Activated naive CD4-positive, alpha-beta T cell treated with anti-CD3 and anti-CD28 coated beads for 36 hours (primary cell): Measurements from ENCODE around the gene NKD1. TPM values are rescaled to one million over a fixed set of nuclear protein-coding genes. Genes with fewer than 3 reads are reported as not detected.
"Not testable (repeated sequence)": the region's sequence is repeated elsewhere in the genome, so short reads cannot be mapped to it uniquely, and the experiment has no call there.

Experiments used
- CTCF ChIA-PET: fragments of 350-600 bp; sonication (Branson Sonifier 250); formaldehyde crosslinking; loops from one replicate; lab custom pipeline; 2021; ENCODE audit warnings: antibody characterized with exemption; lab: Charles Lee
- DNase-seq: peaks from one replicate; pipeline ENCODE4 v3.0.0-alpha.2; 2020
- H3K27ac Mint-ChIP-seq: one replicate; pipeline ENCODE4 v1.8.0; 2021; ENCODE audit warnings: mild to moderate bottlenecking, mixed read lengths
- H3K27me3 Mint-ChIP-seq: one replicate; pipeline ENCODE4 v1.8.0; 2021; ENCODE audit warnings: low read depth, mixed read lengths
- H3K36me3 Mint-ChIP-seq: one replicate; pipeline ENCODE4 v1.8.0; 2021; ENCODE audit warnings: low read depth, mixed read lengths
- H3K4me1 Mint-ChIP-seq: one replicate; pipeline ENCODE4 v1.8.0; 2021; ENCODE audit warnings: low read depth, mixed read lengths
- H3K4me3 Mint-ChIP-seq: one replicate; pipeline ENCODE4 v1.8.0; 2021; ENCODE audit warnings: mild to moderate bottlenecking, moderate library complexity, mixed read lengths
- H3K9me3 Mint-ChIP-seq: one replicate; pipeline ENCODE4 v1.8.0; 2021; ENCODE audit warnings: mixed read lengths
- intact Hi-C: fragments of 100-400 bp; cut with micrococcal nuclease; formaldehyde crosslinking; loops from one replicate; pipeline ENCODE4 v1.15.1; 2023
- total RNA-seq, 2 experiments: library from RNA; stranded (reverse); gene quantifications; one replicate each; pipeline ENCODE4 v1.2.3, GENCODE V29; 2021

NKD1 gene
- total RNA-seq, 2 experiments from 2014 or later = 2.6 to 3.2 TPM

DNA sequence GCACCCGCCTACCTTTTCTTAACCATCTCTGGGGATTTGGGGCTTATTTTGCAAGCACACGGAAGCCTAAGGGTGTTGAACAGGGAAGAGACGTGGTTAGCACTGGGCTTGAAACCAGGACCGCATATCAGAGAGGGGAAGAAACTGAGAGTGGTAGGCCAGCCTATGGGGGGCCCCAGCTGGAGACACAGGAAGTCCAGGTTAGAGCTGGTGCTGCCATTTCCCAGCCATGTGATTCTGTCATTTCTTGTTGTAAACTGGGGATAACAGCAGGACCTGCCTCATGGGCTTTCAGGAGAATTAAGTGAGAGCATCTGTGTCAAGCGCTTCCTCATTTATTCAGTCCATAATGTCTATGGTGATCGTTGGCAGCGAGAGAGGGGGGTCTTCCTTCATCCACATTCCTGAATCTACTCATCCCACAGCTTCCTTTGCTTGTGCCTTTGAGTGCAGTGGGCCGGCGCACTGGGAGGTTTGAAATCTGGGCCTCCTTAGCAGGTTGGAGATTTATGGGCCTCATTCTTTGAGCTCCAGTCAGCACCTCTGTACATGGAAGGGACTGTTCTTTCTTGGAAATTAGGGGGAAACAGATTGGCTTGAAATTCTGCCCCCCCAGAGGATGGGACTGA, 20.1 kb downstream of the NKD1 start:
- no peak overlapping the region for H3K27ac Mint-ChIP-seq
- no peak overlapping the region for H3K4me3 Mint-ChIP-seq
- no peak for DNase-seq
- no peaks in the 10 kb centered on the region for H3K36me3 Mint-ChIP-seq
- intact Hi-C loops = no loop called here
- H3K27me3 Mint-ChIP-seq = no peaks in the 10 kb centered on the region
- H3K4me1 Mint-ChIP-seq = peaks cover 16% of the 10 kb centered on the region
- H3K9me3 Mint-ChIP-seq = no peaks in the 10 kb centered on the region
- CTCF ChIA-PET = interaction anchor here (0.6 to 0.8 kb wide), 2 partner anchors 59 to 210 kb away, joined by 3 read pairs; no protein-coding TSS in a partner anchor

DNA sequence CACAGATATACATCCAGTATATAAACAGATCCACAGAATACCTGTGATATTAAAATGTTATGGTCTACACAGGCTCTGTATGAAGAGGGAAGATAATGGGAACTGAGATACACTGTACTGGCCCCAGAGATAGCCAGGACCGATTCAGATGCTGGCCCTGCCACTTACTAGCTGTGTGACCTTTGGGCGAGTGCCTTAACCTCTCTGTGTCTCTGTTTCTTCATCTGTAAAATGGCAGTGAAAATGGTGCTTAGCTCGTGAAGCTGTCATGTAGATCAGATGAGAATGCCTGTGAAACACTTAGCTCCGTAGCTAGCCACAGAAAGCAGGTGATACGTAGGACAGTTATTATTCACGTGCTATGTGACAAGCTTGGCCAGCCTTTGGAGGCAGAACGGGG, 22.2 kb downstream of the NKD1 start:
- peaks cover 7% of the 10 kb centered on the region for H3K4me1 Mint-ChIP-seq
- H3K27me3 Mint-ChIP-seq = no peaks in the 10 kb centered on the region
- H3K36me3 Mint-ChIP-seq = no peaks in the 10 kb centered on the region
- DNase-seq = no peak
- H3K9me3 Mint-ChIP-seq = no peaks in the 10 kb centered on the region
- CTCF ChIA-PET = interaction anchor here (1.1 kb wide), 1 partner anchor 236 kb away, joined by 3 read pairs; no protein-coding TSS in a partner anchor
- H3K27ac Mint-ChIP-seq = no peak overlapping the region
- intact Hi-C loops = no loop called here
- H3K4me3 Mint-ChIP-seq = no peak overlapping the region

DNA sequence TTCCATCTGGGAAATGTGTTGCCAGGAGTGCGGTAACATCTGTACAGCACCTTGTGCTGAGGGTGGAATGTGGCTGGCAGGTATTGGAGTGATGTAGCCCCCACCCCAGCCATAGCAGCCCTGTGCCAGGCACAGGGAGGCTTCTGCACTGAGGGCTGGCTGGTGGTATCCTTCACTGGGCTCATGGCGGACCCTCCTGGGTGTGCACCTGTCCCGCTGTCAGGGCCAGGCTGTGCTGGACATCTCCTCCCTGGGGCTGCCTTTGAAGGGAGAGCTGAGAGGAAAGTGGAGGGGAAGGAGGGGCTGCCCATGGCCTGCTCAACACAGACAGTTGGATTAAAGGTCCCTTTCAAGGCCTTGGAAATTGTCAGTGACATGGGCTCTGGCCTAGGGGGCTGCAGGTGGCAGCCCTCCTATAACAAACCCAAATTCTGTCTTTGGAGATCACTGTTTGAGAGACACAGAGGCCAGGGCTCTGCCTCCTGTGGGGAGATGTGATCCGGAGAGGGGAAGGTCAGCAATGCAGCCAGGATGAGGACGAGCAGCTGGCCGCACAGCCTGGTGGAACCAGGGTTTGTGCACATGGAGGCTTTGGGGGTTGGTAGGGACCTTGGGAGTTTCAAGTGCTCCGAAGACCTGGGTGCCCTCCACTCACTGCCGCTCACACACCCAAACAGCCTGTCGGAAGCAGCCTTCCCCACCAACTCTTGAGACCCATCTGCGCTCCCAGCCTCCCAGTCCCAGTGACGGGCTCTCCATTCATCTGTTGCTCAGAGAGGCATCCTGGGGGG, 22.8 kb downstream of the NKD1 start:
- Mint-ChIP-seq H3K4me3 (no peak overlapping the region), H3K27ac (no peak overlapping the region), H3K27me3 (no peaks in the 10 kb centered on the region), H3K9me3 (no peaks in the 10 kb centered on the region), H3K36me3 (no peaks in the 10 kb centered on the region), H3K4me1 (peaks cover 7% of the 10 kb centered on the region)
- intact Hi-C loops = no loop called here
- DNase-seq = no peak
- CTCF ChIA-PET = interaction anchor here (1.1 kb wide), 1 partner anchor 235 kb away, joined by 3 read pairs; no protein-coding TSS in a partner anchor

DNA sequence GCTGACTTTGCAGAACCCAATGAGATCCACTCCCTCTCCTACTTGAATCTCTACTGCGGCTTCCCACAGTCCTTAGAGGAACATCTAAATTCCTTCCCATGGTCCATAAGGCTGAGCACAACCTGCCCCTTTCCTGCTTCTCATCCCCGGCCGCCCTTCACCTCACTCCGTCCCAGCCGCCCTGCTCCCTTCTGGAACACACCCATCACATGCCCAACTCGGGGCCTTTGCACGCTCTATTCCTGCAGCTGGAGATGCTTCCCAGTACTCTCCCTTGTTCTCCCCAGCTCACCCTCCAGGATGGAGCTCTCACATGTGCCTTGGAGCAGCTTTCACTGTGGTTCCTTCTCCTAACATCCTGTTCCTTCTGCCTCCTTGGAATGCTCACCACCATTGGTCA, 23.6 kb downstream of the NKD1 start:
- intact Hi-C loops = no loop called here
- Mint-ChIP-seq H3K4me3 (no peak overlapping the region), H3K27me3 (no peaks in the 10 kb centered on the region), H3K36me3 (no peaks in the 10 kb centered on the region), H3K9me3 (no peaks in the 10 kb centered on the region), H3K4me1 (peaks cover 7% of the 10 kb centered on the region), H3K27ac (peak overlapping the region; percentile 0)
- CTCF ChIA-PET = no interaction called here
- DNase-seq = no peak

DNA sequence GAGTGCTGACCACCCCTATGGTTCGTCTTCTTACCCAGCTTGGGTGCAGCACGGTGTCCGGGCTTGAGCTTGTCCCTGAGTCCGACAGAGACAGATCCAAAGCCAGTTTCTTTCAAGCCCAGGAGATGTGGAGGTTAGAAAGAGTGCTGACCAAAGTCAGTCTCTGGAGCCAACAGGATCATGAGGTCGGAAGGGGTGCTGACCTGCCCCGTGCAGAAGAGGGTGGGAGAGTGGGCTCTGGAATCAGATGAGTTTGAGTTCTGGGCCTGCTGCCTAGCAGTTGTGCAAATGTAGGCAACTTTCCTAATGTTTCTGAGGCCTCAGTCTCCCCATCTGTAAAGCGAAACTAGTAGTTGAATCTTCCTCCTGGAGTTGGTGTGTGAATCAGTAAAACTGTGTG, 24.5 kb downstream of the NKD1 start:
- DNase-seq = no peak
- no peak overlapping the region for H3K27ac Mint-ChIP-seq
- CTCF ChIA-PET = no interaction called here
- no peaks in the 10 kb centered on the region for H3K36me3 Mint-ChIP-seq
- no peaks in the 10 kb centered on the region for H3K9me3 Mint-ChIP-seq
- H3K27me3 Mint-ChIP-seq = no peaks in the 10 kb centered on the region
- peaks cover 5% of the 10 kb centered on the region for H3K4me1 Mint-ChIP-seq
- no peak overlapping the region for H3K4me3 Mint-ChIP-seq
- intact Hi-C loops = no loop called here

DNA sequence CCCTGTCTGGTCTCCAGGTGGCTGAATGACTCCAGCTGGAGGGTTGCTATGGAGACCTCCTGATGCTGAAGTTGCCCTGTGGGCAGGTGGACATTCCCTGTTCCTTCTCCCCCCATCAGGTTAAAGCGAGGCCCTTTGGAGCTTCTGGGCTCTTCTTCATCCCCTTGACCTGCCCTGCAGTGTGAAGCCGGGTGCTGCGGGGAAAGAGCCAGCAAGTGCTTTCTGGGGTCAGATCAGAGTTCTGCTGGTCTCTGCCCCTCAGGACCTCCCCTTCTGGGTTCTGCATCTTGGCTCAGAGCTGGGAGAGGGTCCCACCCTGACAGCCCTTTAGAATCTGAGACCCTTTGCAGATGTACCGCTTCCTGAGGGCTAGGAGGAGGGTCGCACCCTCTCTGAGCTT, 25.1 kb downstream of the NKD1 start:
- Mint-ChIP-seq H3K4me1 (no peaks in the 10 kb centered on the region), H3K27me3 (no peaks in the 10 kb centered on the region), H3K4me3 (no peak overlapping the region), H3K27ac (no peak overlapping the region), H3K9me3 (no peaks in the 10 kb centered on the region), H3K36me3 (no peaks in the 10 kb centered on the region)
- CTCF ChIA-PET = no interaction called here
- no peak for DNase-seq
- intact Hi-C loops = no loop called here

DNA sequence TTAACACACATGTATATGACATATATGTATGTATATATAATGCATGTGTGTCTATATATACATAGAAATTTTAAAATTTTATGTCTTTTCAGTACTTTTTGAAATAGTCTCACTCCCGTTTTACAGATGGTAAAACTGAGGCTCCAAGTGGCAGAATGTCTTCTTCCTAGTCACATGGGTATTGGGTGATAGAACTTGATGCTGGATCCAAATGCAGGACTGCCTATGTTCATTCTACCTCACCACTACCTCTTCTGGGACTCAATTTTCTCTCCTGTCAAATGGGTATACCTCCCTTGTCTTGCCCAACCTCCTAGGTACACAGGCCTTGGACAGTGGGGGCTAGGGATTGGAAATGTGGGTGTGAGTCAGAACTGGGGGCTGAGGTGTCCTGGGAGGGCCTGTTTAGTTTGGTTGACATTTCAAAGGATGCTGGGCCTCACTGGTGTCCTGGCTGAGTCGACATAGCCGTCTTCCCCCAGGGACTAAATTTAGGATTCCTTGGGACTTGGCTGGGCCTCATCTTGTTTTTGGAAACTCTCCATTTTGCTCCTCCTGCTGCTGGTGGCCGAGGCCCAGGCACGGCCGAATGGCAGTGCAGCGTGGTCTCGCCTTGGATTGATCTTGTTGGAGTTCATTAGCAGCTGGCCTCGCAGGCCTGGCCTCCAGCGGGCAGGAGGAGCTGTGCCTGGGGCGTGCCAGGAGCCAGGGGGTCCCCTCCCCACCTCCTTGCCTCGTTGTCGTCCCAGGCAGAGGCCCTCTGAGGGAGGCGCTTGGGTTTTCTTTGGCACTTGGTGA, 25.9 kb downstream of the NKD1 start:
- CTCF ChIA-PET = interaction anchor here (0.8 kb wide), 1 partner anchor 11 kb away, joined by 3 read pairs; no protein-coding TSS in a partner anchor

DNA sequence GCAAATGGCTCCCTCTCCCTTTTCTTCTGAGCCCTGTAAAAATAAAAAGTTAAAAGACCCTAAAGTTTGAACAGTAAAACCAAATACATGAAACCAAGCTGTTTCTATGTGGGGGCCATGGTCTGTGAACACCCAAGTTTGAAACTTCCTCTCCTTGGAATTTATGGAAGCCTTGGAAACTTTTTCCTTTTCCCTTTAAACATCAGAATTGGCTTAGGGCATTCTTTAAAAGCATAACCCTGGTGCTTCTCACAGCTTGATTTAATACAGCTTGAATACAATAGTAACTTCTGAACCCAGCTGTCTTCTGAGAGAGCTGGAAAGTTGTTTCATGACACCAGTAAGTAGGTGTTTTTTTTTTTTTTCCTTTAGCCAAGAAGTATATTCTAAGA, 26.5 kb downstream of the NKD1 start:
- Mint-ChIP-seq H3K27ac (no peak overlapping the region), H3K9me3 (peaks cover 1% of the 10 kb centered on the region), H3K27me3 (no peaks in the 10 kb centered on the region), H3K4me3 (no peak overlapping the region), H3K4me1 (no peaks in the 10 kb centered on the region), H3K36me3 (peaks cover 2% of the 10 kb centered on the region)
- no peak for DNase-seq
- intact Hi-C loops = no loop called here
- CTCF ChIA-PET = interaction anchor here (0.8 kb wide), 1 partner anchor 10 kb away, joined by 3 read pairs; no protein-coding TSS in a partner anchor

More for the DNA sequence above, 25.9 kb downstream of the NKD1 start:
- no peak for DNase-seq
- intact Hi-C loops = no loop called here
- no peaks in the 10 kb centered on the region for H3K9me3 Mint-ChIP-seq
- H3K27ac Mint-ChIP-seq = no peak overlapping the region
- H3K27me3 Mint-ChIP-seq = no peaks in the 10 kb centered on the region
- H3K36me3 Mint-ChIP-seq = no peaks in the 10 kb centered on the region
- H3K4me3 Mint-ChIP-seq = no peak overlapping the region
- no peaks in the 10 kb centered on the region for H3K4me1 Mint-ChIP-seq

DNA sequence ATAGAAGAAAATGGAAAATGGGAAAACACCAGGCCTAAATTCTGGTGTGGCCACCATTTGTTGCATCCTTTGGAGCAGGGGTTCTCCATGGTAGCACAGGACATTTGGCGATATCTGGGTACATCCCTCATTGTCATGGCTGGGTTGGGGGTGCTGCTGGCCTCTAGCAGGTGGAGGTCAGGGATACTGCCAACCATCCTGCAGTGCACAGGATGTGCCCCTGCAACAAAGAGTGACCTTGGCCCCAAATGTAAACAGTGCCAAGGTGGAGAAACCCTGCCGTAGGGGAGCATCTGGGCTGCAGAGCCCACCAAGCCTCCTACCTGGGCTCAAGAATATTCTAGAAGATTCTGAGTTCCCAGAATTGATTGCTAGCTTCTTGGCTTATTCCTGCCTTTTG, 27.5 kb downstream of the NKD1 start:
- CTCF ChIA-PET = no interaction called here
- H3K27me3 Mint-ChIP-seq = no peaks in the 10 kb centered on the region
- no peaks in the 10 kb centered on the region for H3K4me1 Mint-ChIP-seq
- intact Hi-C loops = no loop called here
- peaks cover 3% of the 10 kb centered on the region for H3K9me3 Mint-ChIP-seq
- H3K27ac Mint-ChIP-seq = no peak overlapping the region
- DNase-seq = no peak
- H3K4me3 Mint-ChIP-seq = no peak overlapping the region
- peaks cover 3% of the 10 kb centered on the region for H3K36me3 Mint-ChIP-seq

DNA sequence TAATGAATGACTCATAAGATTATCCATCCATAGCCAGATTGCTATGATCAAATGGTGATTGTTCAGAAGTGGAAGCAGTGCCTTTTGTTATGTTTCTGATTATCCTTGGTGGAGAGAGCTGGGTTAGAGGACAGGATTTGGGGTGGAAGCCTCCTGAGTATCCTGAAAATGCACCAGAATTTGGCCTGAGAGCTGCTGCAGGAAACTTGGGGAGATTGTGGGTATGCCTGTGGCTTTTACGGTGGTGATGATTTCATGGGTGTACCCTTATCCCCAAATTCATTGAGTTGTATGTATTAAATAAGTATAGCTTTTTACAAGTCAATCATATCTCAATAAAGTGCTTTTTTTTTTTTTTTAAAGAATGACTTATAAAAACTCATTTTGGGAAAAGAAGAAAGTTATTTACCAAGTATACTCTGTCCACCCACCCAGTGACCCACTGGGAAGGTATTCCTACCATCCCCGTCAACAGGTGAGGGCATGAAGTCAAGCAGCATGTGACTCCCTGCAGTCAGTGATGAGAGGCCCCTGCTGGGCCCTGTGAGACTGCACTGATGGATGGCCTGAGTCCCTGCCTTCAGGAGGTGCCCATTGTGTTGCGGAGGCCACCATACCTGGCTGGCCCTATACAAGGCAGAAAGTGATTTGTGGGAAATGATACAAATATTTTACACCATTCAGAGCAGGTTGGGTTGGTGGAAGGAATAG, 28.4 kb downstream of the NKD1 start:
- intact Hi-C loops = no loop called here
- CTCF ChIA-PET = interaction anchor here (0.9 to 1.0 kb wide), 2 partner anchors 55 to 104 kb away, joined by 3 to 4 read pairs; no protein-coding TSS in a partner anchor
- no peaks in the 10 kb centered on the region for H3K4me1 Mint-ChIP-seq
- peaks cover 3% of the 10 kb centered on the region for H3K36me3 Mint-ChIP-seq
- H3K27me3 Mint-ChIP-seq = no peaks in the 10 kb centered on the region
- no peak overlapping the region for H3K4me3 Mint-ChIP-seq
- no peak overlapping the region for H3K27ac Mint-ChIP-seq
- peaks cover 3% of the 10 kb centered on the region for H3K9me3 Mint-ChIP-seq
- DNase-seq = no peak

DNA sequence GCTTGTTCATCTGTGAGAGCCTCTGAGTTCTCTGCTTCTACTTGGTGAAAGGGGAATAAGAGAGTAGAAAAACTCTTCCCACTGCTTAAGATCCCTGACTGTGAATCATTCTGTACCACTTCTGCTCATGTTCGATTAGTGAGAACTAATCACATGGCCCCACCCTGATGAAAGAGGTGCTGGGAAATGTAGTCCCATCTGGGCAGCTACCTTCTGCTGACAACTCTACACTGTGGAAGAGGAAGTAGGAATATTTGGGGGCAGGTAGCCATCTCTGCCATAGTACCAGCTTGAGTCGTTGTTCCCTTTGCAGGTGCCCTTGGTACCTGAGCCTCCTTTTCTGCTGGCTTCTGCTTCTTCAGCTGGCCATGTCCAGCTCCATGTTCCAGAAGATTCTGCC, 29.9 kb downstream of the NKD1 start:
- intact Hi-C loops = no loop called here
- H3K36me3 Mint-ChIP-seq = peaks cover 3% of the 10 kb centered on the region
- CTCF ChIA-PET = interaction anchor here (1.1 kb wide), 1 partner anchor 87 kb away, joined by 3 read pairs; no protein-coding TSS in a partner anchor
- H3K4me1 Mint-ChIP-seq = no peaks in the 10 kb centered on the region
- no peak overlapping the region for H3K4me3 Mint-ChIP-seq
- peaks cover 3% of the 10 kb centered on the region for H3K9me3 Mint-ChIP-seq
- H3K27me3 Mint-ChIP-seq = no peaks in the 10 kb centered on the region
- DNase-seq = no peak
- H3K27ac Mint-ChIP-seq = no peak overlapping the region

DNA sequence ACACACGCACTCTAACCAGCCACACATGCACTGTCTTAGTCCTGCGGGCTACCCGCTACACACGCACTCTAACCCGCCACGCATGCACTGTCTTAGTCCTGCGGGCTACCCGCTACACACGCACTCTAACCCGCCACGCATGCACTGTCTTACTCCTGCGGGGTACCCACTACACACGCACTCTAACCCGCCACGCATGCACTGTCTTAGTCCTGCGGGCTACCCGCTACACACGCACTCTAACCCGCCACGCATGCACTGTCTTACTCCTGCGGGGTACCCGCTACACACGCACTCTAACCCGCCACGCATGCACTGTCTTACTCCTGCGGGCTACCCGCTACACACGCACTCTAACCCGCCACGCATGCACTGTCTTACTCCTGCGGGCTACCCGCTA, 31.2 kb downstream of the NKD1 start:
- H3K27ac Mint-ChIP-seq, intact Hi-C loops, H3K4me3 Mint-ChIP-seq: not testable (repeated sequence)

More for the DNA sequence above, 31.2 kb downstream of the NKD1 start:
- CTCF ChIA-PET, H3K9me3 Mint-ChIP-seq, H3K36me3 Mint-ChIP-seq, DNase-seq, H3K27me3 Mint-ChIP-seq: not testable (repeated sequence)
- H3K4me1 Mint-ChIP-seq = peaks cover 12% of the 10 kb centered on the region
